Endothelial cell of umbilical vein (primary cell): Measurements from ENCODE around the gene ATP10A. TPM values are rescaled to one million over a fixed set of nuclear protein-coding genes. Genes with fewer than 3 reads are reported as not detected.

Experiments used
- BruUV-seq: library from RNA; stranded (reverse); fragments of 400-500 nt; replicated peaks from 2 replicates; lab custom pipeline; 2021; lab: Mats Ljungman, UMichigan
- CTCF ChIA-PET: fragments of 300-600, 350-600 bp; sonication (Branson Sonifier 250); formaldehyde crosslinking; loops from one replicate; lab custom pipeline; 2021; ENCODE audit warnings: antibody characterized with exemption, inconsistent platforms; lab: Charles Lee
- POLR2A ChIA-PET: fragments of 300-600, 350-600 bp; sonication (Branson Sonifier 250); formaldehyde crosslinking; loops from one replicate; lab custom pipeline; 2021; ENCODE audit warnings: antibody characterized with exemption, inconsistent platforms; lab: Charles Lee
- DNase-seq: peaks from one replicate; pipeline ENCODE4 v3.0.0-alpha.2; 2011; ENCODE audit warnings: low read depth, low spot score
- FAIRE-seq: peaks from 2 replicates; lab custom pipeline; 2011; peaks lifted over from hg19 to GRCh38; lab: Jason Lieb, UNC
- H2AFZ ChIP-seq: 2 replicates; pipeline ENCODE4 v1.6.0; 2012; ENCODE audit warnings: low read depth, low read length, control low read depth, inconsistent platforms
- H3K27ac ChIP-seq: 2 replicates; pipeline ENCODE4 v1.5.1; 2011; ENCODE audit warnings: low read depth, mild to moderate bottlenecking, control low read depth, low read length, moderate library complexity; ENCODE audit not compliant: insufficient read depth
- H3K27me3 ChIP-seq, 2 experiments: 2 replicates each; pipeline versions ENCODE4 v1.6.0 to v1.6.1; 2011; ENCODE audit warnings: low read length in 2 of 2, mixed read lengths in 1 of 2; ENCODE audit not compliant: control insufficient read depth in 2 of 2, insufficient read depth in 2 of 2
- H3K36me3 ChIP-seq, 2 experiments: 2 replicates in 1 of 2; 3 replicates in 1 of 2; pipeline ENCODE4 v1.5.1; 2011; ENCODE audit warnings: low read length in 2 of 2, mild to moderate bottlenecking in 1 of 2, moderate library complexity in 1 of 2; ENCODE audit not compliant: control insufficient read depth in 2 of 2, insufficient read depth in 2 of 2; ENCODE audit errors: extremely low read depth in 1 of 2
- H3K4me1 ChIP-seq: 3 replicates; pipeline ENCODE4 v1.5.1; 2011; ENCODE audit warnings: mild to moderate bottlenecking, low read length; ENCODE audit not compliant: control insufficient read depth, insufficient read depth; ENCODE audit errors: extremely low read depth
- H3K4me2 ChIP-seq: 2 replicates; pipeline ENCODE4 v1.6.1; 2011; ENCODE audit warnings: low read length, control low read depth, mixed read lengths; ENCODE audit not compliant: insufficient read depth
- H3K4me3 ChIP-seq, 3 experiments: fragments of 200-600 bp in 1 of 3; sonication (generic), shearing (Covaris generic) in 1 of 3; replicated peaks in 1 of 3; 2 replicates each; pipeline ENCODE4 v1.5.1; 2011 to 2016; ENCODE audit warnings: control low read depth in 3 of 3, low read length in 3 of 3, mild to moderate bottlenecking in 2 of 3, inconsistent platforms in 1 of 3, low read depth in 1 of 3, moderate library complexity in 1 of 3; ENCODE audit not compliant: insufficient read depth in 1 of 3
- H3K79me2 ChIP-seq: 2 replicates; pipeline ENCODE4 v1.6.0; 2012; ENCODE audit warnings: low read length, inconsistent platforms; ENCODE audit not compliant: control insufficient read depth, insufficient read depth
- H3K9ac ChIP-seq: replicated peaks from 2 replicates; pipeline ENCODE3; 2011; ENCODE audit warnings: low read length, control low read depth; ENCODE audit not compliant: insufficient read depth; ENCODE audit errors: extremely low read depth
- H3K9me1 ChIP-seq: replicated peaks from 3 replicates; pipeline ENCODE4 v1.6.0; 2011; ENCODE audit warnings: mild to moderate bottlenecking, low read length; ENCODE audit not compliant: control insufficient read depth, insufficient read depth; ENCODE audit errors: extremely low read depth
- H3K9me3 ChIP-seq: replicated peaks from 2 replicates; pipeline ENCODE4 v1.5.1; 2012; ENCODE audit warnings: low read length, inconsistent platforms; ENCODE audit not compliant: control insufficient read depth, insufficient read depth
- H4K20me1 ChIP-seq: replicated peaks from 2 replicates; pipeline ENCODE3; 2011; ENCODE audit warnings: mild to moderate bottlenecking, low read length; ENCODE audit not compliant: control insufficient read depth, insufficient read depth; ENCODE audit errors: extremely low read depth
- EZH2 ChIP-seq: IDR thresholded peaks from 2 replicates; pipeline ENCODE4 v1.6.1; 2012; ENCODE audit warnings: borderline replicate concordance, low read depth, mild to moderate bottlenecking, moderate library complexity, low read length, inconsistent platforms; ENCODE audit not compliant: severe bottlenecking
- FOS ChIP-seq: IDR thresholded peaks from 2 replicates; pipeline ENCODE4 v1.6.1; 2011; ENCODE audit warnings: mild to moderate bottlenecking, low read length, moderate library complexity, borderline replicate concordance; ENCODE audit not compliant: insufficient read depth
- GATA2 ChIP-seq: IDR thresholded peaks from 2 replicates; pipeline ENCODE4 v1.7.0; 2011; ENCODE audit warnings: low read depth, mild to moderate bottlenecking, moderate library complexity, mixed read lengths, low read length; ENCODE audit not compliant: insufficient read length, insufficient read depth
- JUN ChIP-seq: IDR thresholded peaks from 2 replicates; pipeline ENCODE4 v1.6.1; 2011; ENCODE audit warnings: borderline replicate concordance, low read depth; ENCODE audit not compliant: insufficient read length, insufficient read depth
- MYC ChIP-seq: IDR thresholded peaks from one replicate; pipeline ENCODE4 v1.6.1; 2011; ENCODE audit warnings: mild to moderate bottlenecking, low read depth, low read length
- POLR2A ChIP-seq: IDR thresholded peaks from 2 replicates; pipeline ENCODE4 v1.6.1; 2012; ENCODE audit warnings: low read depth, mild to moderate bottlenecking, control low read depth, low read length
- POLR2AphosphoS5 ChIP-seq: IDR thresholded peaks from 2 replicates; pipeline ENCODE4 v1.6.1; 2012; ENCODE audit warnings: low read depth, mild to moderate bottlenecking, control low read depth, low read length, moderate library complexity; ENCODE audit not compliant: insufficient read depth
- dilution Hi-C: fragments of 300-500 bp; cut with MboI; formaldehyde crosslinking; loops from one replicate; pipeline ENCODE4 v1.15.0; 2019; ENCODE audit warnings: low sequenced_read_pairs; ENCODE audit not compliant: extremely low pct_ligation_motif_present
- intact Hi-C: fragments of 100-400 bp; cut with micrococcal nuclease; formaldehyde crosslinking; loops from one replicate; pipeline ENCODE4 v1.10.0; 2022
- polyA plus RNA-seq, 4 experiments: library from polyadenylated mRNA; depleted of rRNA in 3 of 4; stranded (reverse) in 3 of 4; unstranded in 1 of 4; fragments of >200 nt; gene quantifications; 2 replicates each; pipeline versions ENCODE4 v1.2.1 to v1.2.3, GENCODE V29; 2011 to 2012; ENCODE audit warnings: missing spikeins in 1 of 4
- total RNA-seq: library from RNA; stranded (reverse); gene quantifications from 2 replicates; pipeline ENCODE4 v1.2.3, GENCODE V29; 2021
- TF ChIP-seq, protein P1 (sequence below): IDR thresholded peaks from 2 replicates; pipeline ENCODE4 v1.6.1; 2011; ENCODE audit not compliant: insufficient read depth, insufficient read length
- TF ChIP-seq, protein P2 (sequence below), 2 donors: IDR thresholded peaks; 1 replicate in 1 of 2; 2 replicates in 1 of 2; pipeline ENCODE4 v1.5.1; 2011; ENCODE audit warnings: low read length in 2 of 2, mild to moderate bottlenecking in 2 of 2, moderate library complexity in 2 of 2, control low read depth in 1 of 2, inconsistent platforms in 1 of 2, low read depth in 1 of 2; ENCODE audit not compliant: insufficient read depth in 1 of 2; ENCODE audit errors: extremely low read depth in 1 of 2

ATP10A gene
- total and polyA plus RNA-seq, 2 donors (not counting 3 experiments of a cell fraction or from before 2014, with no cell fraction given) = not detected

DNA sequence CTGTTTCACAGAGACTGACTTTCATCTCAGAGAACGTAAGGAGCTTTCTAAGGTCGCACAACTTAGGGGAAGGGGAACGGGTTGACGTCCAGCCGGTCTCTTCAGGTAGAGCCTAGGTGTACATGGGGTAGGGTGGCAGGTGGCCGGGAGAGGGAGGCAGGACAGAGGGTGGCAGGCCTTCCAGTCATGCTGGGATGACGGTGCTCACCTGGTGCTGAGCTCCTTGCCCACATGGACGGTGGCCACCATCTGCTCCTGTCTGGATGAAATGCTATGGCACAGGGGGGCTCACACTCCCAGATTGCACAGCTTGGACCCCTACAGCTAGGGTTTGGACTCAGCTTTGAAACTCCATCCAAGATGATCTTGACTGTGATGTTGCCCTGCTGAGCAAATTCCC lies 144.5 kb downstream of the ATP10A start:
- Histone ChIP-seq H3K4me2 (no peak overlapping the region), H2AFZ (no peak overlapping the region), H3K4me3 (no peak overlapping the region), H3K9me1 (no peaks in the 10 kb centered on the region), H3K79me2 (no peaks in the 10 kb centered on the region), H4K20me1 (no peaks in the 10 kb centered on the region), H3K27me3 (no peaks in the 10 kb centered on the region), H3K9ac (no peak overlapping the region), H3K9me3 (peaks cover 12% of the 10 kb centered on the region), H3K27ac (no peak overlapping the region), H3K36me3 (no peaks in the 10 kb centered on the region), H3K4me1 (no peaks in the 10 kb centered on the region)
- TF ChIP-seq GATA2 (no peak), FOS (no peak), EZH2 (no peak), JUN (no peak), MYC (no peak), POLR2AphosphoS5 (no peak), POLR2A (no peak)
- TF ChIP-seq, protein P1, sequence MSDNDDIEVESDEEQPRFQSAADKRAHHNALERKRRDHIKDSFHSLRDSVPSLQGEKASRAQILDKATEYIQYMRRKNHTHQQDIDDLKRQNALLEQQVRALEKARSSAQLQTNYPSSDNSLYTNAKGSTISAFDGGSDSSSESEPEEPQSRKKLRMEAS = no peak
- TF ChIP-seq, protein P2, sequence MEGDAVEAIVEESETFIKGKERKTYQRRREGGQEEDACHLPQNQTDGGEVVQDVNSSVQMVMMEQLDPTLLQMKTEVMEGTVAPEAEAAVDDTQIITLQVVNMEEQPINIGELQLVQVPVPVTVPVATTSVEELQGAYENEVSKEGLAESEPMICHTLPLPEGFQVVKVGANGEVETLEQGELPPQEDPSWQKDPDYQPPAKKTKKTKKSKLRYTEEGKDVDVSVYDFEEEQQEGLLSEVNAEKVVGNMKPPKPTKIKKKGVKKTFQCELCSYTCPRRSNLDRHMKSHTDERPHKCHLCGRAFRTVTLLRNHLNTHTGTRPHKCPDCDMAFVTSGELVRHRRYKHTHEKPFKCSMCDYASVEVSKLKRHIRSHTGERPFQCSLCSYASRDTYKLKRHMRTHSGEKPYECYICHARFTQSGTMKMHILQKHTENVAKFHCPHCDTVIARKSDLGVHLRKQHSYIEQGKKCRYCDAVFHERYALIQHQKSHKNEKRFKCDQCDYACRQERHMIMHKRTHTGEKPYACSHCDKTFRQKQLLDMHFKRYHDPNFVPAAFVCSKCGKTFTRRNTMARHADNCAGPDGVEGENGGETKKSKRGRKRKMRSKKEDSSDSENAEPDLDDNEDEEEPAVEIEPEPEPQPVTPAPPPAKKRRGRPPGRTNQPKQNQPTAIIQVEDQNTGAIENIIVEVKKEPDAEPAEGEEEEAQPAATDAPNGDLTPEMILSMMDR (IDR thresholded peaks at IDR 0.05; ENCODE audit: extremely low read depth in 1 of 2, insufficient read depth in 1 of 2, low read depth in 1 of 2, low read length in 2 of 2) = no peak
- ChIA-PET POLR2A (no interaction called here), CTCF (no interaction called here)
- no peak for FAIRE-seq
- DNase-seq = no peak
- BruUV-seq = no TSS peak
- dilution Hi-C loops (no loop called here), intact Hi-C loops (no loop called here)
